HUES64 (cell line): ENCODE measurements around the gene TTC33.

ENCODE experiments used
- H3K27ac ChIP-seq: 2 replicates; pipeline ENCODE4 v1.7.0; 2013; ENCODE audit warnings: low read depth, low read length, inconsistent platforms
- H3K27me3 ChIP-seq: 2 replicates; pipeline ENCODE4 v1.6.1; 2013; ENCODE audit warnings: mild to moderate bottlenecking, low read length; ENCODE audit not compliant: insufficient read depth
- H3K36me3 ChIP-seq: 2 replicates; pipeline ENCODE4 v1.6.1; 2013; ENCODE audit warnings: mild to moderate bottlenecking, low read length; ENCODE audit not compliant: insufficient read depth
- H3K4me1 ChIP-seq: 2 replicates; pipeline ENCODE4 v1.6.1; 2013; ENCODE audit warnings: mild to moderate bottlenecking, low read length, moderate library complexity; ENCODE audit not compliant: insufficient read depth
- H3K4me3 ChIP-seq: 2 replicates; pipeline ENCODE4 v1.5.1; 2013; ENCODE audit warnings: mild to moderate bottlenecking, low read length, moderate library complexity
- H3K9ac ChIP-seq: 2 replicates; pipeline ENCODE4 v1.6.1; 2013; ENCODE audit warnings: mild to moderate bottlenecking, low read depth, low read length
- H3K9me3 ChIP-seq: 2 replicates; pipeline ENCODE4 v1.6.1; 2013; ENCODE audit warnings: low read depth, low read length; ENCODE audit not compliant: insufficient read depth
- WGBS: fragments of 150-250, 120-280 bp; methylation state at CpG from one replicate; pipeline ENCODE4 v1.1.7; 2013; ENCODE audit warnings: missing lambda C conversion rate; 5-methylcytosine and 5-hydroxymethylcytosine counted together

TTC33 gene

DNA sequence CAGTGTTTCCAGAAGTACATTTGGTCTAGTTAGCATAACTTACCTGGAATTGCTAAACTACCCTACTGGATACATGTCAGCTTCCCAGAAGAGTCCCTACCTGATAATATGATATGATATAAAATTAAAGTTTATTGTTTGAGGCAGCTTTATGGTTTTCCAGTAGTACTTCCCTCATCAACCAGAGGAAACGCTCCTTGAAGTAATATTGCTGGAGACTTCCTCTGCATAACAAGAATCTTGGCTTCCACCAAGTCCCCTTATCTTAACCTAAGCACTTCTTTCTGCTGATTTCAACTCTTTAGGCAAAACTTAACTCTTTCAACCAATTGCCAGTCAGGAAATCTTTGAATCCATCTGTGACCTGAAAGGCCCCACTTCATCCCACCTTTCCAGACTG, 290.3 kb downstream of the TTC33 start:
- no peak overlapping the region for H3K27ac ChIP-seq
- WGBS, result 95% methylated on average over 1 of the region's 1 CpG
- no peaks in the 10 kb centered on the region for H3K4me1 ChIP-seq
- H3K9ac ChIP-seq, result no peak overlapping the region
- H3K36me3 ChIP-seq, result no peaks in the 10 kb centered on the region
- no peak overlapping the region for H3K4me3 ChIP-seq
- H3K27me3 ChIP-seq, result no peaks in the 10 kb centered on the region
- H3K9me3 ChIP-seq, result no peaks in the 10 kb centered on the region

DNA sequence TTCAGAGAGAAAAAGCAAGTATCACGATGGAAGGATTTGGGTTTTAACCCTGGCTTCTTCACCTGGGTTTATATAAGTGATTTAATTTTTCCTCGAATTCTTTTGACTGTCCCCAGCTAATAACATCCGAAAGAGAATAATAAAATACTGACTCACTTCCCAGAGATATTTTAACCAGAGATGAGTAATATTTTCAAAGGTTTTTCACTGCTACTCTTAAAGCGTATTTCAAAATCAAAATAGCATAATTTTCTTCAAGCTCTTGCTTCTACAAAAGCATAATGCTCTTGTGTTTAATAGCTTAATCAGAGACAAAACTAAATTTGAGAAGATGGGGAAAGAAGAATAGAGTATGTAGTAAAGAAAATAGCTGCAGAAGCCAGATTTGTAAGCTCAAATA, 291.2 kb downstream of the TTC33 start:
- Histone ChIP-seq H3K4me1 (no peaks in the 10 kb centered on the region), H3K27me3 (no peaks in the 10 kb centered on the region), H3K9ac (no peak overlapping the region), H3K9me3 (no peaks in the 10 kb centered on the region), H3K36me3 (no peaks in the 10 kb centered on the region), H3K27ac (no peak overlapping the region), H3K4me3 (no peak overlapping the region)
- WGBS, result 100% methylated on average over 1 of the region's 4 CpGs
